Stimulated activated naive CD8-positive, alpha-beta T cell treated with anti-CD3 and anti-CD28 coated beads, Interleukin-15, Interleukin-2, amounts not matched to agents 100 U/mL and 50 U/mL, for 24 hours (primary cell): ENCODE results near the gene AMH.
"Not testable (repeated sequence)": the region's sequence is repeated elsewhere in the genome, so short reads cannot be mapped to it uniquely, and the experiment has no call there.

Experiments
- ATAC-seq: fragments of 150-1000 bp; cut with Tn5 transposase; one replicate; pipeline ENCODE4 v1.10.0; 2021
- DNase-seq: peaks from one replicate; pipeline ENCODE4 v3.0.0; 2021

Gene AMH

DNA sequence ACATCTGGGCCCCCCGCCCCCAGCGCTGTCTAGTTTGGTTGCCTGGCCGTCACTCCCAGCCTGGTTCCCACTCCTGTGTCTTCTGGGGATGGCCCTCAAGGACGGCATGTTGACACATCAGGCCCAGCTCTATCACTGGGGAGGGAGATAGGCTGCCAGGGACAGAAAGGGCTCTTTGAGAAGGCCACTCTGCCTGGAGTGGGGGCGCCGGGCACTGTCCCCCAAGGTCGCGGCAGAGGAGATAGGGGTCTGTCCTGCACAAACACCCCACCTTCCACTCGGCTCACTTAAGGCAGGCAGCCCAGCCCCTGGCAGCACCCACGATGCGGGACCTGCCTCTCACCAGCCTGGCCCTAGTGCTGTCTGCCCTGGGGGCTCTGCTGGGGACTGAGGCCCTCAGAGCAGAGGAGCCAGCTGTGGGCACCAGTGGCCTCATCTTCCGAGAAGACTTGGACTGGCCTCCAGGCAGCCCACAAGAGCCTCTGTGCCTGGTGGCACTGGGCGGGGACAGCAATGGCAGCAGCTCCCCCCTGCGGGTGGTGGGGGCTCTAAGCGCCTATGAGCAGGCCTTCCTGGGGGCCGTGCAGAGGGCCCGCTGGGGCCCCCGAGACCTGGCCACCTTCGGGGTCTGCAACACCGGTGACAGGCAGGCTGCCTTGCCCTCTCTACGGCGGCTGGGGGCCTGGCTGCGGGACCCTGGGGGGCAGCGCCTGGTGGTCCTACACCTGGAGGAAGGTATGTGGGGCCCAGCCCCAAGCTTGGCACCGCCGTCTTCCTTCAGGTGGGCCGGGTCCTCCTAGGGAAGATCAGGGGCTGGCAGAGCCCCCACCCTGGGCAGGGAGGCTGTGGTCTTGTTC lies at the start of gene AMH:
AMH (plus strand) TSS at position 314 of the 857 bp plus-strand sequence; CDS start at position 324, 10 bp downstream.
- ATAC-seq (no peak), DNase-seq (no peak)

- DNase-seq (no peak), ATAC-seq (no peak)
These were observed 49.1 kb upstream of the AMH start for GRCh38 chr19:2199861-2200623.

GRCh38 chr19:2200624-2201294 lies 48.4 kb upstream of the AMH start:
- not testable (repeated sequence) for DNase-seq, ATAC-seq

GRCh38 chr19:2201473-2202148 lies 47.5 kb upstream of the AMH start:
- no peak for ATAC-seq

DNA sequence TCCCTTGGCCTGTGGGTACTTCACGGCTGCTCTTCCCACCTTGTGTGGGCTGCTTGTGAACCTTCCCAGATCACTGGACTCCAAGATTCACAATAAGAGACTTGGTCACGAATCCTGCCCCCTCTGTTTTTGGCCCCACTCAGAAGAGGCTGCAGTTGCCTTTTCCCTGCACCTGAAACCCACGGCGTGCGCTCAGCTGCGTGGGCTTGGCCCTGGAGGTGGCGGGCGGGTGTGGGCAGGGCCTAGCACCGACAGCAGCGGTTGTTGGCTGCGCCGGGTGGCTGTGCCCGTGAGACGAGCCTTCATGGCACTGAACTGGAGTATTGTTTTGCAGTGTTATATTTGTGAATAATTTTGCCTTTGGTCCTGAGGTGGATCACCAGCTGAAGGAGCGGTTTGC lies 46.8 kb upstream of the AMH start:
- no peak for ATAC-seq

More at GRCh38 chr19:2201473-2202148, 47.5 kb upstream of the AMH start:
- no peak for DNase-seq

DNA sequence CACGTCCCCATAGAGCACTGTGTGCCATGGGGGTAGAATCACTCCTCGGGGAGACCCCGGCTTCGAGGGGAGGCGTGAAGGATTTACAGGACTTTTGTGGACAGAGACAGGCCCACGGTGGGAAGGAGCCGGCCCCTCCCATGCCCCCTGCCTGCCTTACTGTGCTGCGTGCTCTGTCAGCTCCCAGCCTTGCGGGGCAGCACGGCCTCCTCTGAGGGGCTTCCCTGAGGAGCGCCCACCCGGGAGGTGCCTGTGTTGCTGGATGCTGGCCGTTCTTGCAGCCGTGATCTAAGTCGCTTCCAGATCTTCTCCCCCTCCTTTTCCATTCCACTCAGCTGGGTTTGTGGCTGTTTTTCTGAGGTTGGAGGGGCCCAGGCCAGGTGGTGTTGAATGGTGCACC lies 42.1 kb upstream of the AMH start:
- no peak for DNase-seq
- no peak for ATAC-seq

More for the DNA sequence above, 46.8 kb upstream of the AMH start:
- no peak for DNase-seq

DNA sequence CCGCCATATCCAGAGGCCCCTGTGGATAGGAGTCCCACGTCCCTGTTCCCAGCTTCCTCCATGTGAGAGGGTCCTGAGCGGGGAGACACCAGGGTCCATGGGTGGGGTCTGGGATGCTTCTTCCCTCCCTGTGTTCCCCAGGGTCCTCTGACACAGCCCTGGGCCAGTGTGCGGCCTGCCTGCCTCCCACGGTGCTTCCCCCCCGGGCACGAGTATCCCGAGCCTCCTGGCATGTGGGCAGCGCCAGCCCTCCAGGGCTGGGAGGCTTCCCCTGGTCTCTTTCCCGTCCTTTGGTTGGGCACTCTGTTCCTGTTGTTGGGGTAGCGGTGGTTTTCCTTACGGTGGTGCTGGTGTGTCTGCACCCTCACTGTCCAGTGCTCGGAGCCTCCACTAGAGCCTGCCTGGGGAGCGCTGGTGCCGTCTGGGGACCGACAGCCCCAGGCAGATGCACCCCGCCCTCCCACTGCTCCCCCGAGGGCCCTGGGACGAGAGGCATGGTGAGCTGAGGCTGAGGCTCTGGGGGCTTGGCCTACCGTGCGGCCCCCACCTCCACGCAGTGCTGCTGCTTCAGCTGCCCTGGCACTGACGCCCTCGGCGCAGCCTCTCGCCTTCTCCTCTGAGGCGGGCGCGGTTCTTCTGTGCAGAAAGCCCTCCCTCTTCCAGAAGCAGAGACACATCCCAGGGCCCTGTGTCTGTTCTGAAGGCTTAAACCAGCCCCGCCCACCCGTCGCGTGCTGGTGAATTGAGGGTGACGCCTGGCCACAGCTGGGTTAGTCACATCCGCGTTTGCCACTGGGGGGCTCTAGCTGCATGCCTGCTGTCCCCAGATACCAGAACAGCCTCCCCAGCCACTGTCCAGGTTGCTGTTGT lies 40.9 kb upstream of the AMH start:
- peak; percentile 42 for ATAC-seq
- DNase-seq: peak; percentile 37

GRCh38 chr19:2208975-2209374 lies 40.1 kb upstream of the AMH start:
- DNase-seq: no peak
- ATAC-seq: no peak

- ATAC-seq (no peak), DNase-seq (no peak)
These were observed 39.7 kb upstream of the AMH start for GRCh38 chr19:2209408-2209807.

GRCh38 chr19:2210206-2210605 lies 38.9 kb upstream of the AMH start:
- no peak for ATAC-seq
- no peak for DNase-seq

DNA sequence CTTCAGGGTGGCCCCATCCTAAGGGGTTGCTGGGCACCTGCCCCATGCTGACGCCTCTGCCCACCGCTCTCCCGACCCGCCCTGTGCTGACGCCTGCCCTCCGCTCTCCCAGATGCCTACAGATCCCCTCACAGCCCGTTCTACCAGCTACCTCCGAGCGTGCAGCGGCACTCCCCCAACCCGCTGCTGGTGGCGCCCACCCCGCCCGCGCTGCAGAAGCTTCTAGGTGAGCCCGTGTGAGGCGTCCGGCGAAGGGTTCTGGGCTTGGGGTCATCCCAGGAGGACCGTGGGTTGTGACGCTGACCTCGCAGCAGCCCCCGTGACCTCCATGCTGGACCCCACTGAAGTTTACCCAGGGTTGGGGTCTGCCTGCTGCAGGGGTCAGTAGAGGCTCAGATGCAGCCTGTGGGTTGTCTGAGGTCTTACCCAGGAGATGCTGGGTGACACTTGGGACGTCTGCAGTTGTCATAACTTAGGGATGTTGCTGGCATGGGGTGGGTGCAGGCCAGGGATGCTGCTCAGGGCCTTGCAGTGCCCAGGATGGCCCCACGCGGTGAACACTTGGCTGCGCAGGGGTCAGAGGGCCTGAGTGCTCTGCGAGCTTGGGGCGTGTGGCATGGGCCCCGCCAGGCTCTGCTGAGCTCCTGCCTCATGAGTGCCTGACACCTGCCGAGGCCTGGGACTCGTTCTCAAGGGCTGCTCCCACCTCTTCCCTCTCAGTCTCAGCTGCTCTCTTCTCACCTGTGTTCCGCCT lies 38.0 kb upstream of the AMH start:
- no peak for ATAC-seq

DNA sequence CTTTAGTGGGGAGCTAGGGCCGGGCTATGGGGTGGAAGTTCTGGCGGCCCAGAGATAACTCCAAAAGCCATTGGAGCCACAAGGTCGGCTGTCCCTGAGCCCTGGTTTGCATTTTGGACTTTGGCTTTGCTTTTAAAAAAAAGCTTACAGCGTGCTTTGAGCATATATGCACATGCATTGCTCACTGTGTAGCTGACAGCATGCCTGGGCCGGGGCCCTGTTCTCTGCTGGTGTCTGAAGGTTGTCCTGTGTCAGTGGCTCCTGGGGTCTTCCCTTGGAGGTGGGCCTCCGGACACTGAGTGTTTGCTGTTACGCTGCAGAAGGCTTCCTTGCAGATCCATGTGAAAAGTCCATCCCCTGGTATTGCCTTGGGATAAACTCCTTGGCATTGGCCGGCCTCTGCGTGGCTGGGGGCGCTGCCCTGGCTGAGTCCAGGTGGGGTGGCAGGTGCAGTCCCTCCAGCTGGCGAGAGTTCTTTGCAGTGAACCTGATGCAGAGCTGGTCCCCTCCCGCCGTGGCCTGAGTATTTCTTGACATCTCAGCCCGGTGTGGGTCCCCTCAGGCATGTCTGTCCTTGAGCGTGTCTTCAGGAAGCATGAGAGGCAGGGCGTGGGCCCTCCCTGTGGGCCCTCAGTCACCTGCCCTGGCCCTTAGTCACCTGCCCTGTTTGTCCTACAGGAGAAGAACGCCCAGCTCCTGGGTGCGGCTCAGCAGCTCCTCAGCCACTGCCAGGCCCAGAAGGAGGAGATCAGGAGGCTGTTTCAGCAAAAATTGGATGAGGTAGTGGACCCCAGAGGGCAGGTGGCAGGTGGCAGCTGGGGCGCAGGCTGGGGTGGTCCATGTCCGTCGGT lies 36.0 kb upstream of the AMH start:
- DNase-seq (no peak), ATAC-seq (no peak)

More for the DNA sequence above, 38.0 kb upstream of the AMH start:
- no peak for DNase-seq

DNA sequence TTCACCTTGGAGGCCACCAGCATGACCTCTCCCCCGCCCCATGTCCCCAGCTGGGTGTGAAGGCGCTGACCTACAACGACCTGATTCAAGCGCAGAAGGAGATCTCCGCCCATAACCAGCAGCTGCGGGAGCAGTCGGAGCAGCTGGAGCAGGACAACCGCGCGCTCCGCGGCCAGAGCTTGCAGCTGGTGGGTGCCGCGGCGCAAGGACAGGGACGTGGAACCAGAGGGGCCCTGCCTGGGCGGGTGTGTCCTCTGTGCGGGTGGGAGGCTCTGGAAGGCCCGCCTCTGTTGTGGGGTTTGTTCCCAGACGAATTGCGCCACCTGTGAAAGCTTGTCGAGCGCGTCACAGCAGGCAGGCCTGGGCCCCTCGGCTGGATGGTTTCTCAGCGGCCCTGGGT lies 35.3 kb upstream of the AMH start:
- no peak for ATAC-seq
- DNase-seq: no peak

DNA sequence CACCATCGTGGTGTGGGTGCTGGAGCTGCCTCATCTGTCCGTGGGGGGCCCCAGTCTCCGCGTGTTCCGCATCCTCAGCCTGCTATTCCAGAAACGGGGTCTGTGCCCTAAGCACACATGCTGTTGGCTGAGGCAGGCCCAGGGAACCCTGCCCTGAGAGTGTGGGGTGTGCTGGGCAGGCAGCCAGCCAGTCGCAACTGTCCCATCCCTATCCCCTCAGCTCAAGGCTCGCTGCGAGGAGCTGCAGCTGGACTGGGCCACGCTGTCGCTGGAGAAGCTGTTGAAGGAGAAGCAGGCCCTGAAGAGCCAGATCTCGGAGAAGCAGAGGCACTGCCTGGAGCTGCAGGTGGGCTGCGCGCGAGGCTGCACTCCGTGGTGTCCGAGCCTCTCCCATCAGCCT lies 34.9 kb upstream of the AMH start:
- no peak for ATAC-seq
- DNase-seq: no peak

GRCh38 chr19:2215281-2215751 lies 33.8 kb upstream of the AMH start:
- ATAC-seq (no peak), DNase-seq (no peak)

DNA sequence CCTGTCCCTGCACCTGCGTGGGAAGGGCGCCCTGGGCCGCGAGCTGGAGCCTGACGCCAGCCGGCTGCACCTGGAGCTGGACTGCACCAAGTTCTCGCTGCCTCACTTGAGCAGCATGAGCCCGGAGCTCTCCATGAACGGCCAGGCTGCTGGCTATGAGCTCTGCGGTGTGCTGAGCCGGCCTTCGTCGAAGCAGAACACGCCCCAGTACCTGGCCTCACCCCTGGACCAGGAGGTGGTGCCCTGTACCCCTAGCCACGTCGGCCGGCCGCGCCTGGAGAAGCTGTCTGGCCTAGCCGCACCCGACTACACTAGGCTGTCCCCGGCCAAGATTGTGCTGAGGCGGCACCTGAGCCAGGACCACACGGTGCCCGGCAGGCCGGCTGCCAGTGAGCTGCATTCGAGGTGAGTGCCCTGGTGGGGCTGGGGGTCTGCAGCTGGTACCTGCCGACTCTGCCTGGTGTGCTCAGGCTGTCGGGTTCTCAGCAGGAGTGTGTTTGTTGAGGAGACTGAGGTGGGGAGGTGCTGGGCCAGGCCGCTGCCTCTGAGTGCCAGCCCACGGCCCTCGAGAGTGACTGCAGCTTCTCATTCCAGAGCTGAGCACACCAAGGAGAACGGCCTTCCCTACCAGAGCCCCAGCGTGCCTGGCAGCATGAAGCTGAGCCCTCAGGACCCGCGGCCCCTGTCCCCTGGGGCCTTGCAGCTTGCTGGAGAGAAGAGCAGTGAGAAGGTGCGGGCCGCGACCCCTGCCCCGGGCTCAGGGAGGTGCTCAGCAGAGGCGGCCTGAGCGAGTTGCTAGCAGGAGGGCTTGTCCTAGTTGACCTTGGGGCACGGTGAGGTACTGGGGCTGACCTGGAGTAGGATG lies 32.5 kb upstream of the AMH start:
- DNase-seq (no peak), ATAC-seq (no peak)

- DNase-seq (no peak), ATAC-seq (no peak)
These were observed 31.5 kb upstream of the AMH start for GRCh38 chr19:2217591-2217990.

- ATAC-seq (no peak), DNase-seq (no peak)
These were observed 29.4 kb upstream of the AMH start for GRCh38 chr19:2219726-2220125.
